PC-3 (cell line): Measurements from ENCODE around the gene HIVEP3. TPM values are rescaled to one million over a fixed set of nuclear protein-coding genes. Genes with fewer than 3 reads are reported as not detected.

Experiments
- ATAC-seq: fragments of 200-7000 bp; cut with Tn5 transposase; 2 replicates; pipeline ENCODE4 v1.9.1; 2020; ENCODE audit warnings: mild to moderate bottlenecking, moderate library complexity
- BruUV-seq: library from RNA; stranded (reverse); fragments of 400-500 nt; replicated peaks from 2 replicates; lab custom pipeline; 2021; lab: Mats Ljungman, UMichigan
- CTCF ChIA-PET: fragments of 300-600 bp; sonication (Branson Sonifier 250); formaldehyde crosslinking; loops from one replicate; lab custom pipeline; 2022; ENCODE audit warnings: antibody characterized with exemption; lab: Charles Lee
- POLR2A ChIA-PET: fragments of 300-600 bp; sonication (Branson Sonifier 250); formaldehyde crosslinking; loops from one replicate; lab custom pipeline; 2022; ENCODE audit warnings: antibody characterized with exemption; ENCODE audit not compliant: unreplicated experiment; lab: Charles Lee
- DNase-seq: peaks from one replicate; pipeline ENCODE4 v3.0.0-alpha.2; 2015
- H2AFZ ChIP-seq: fragments of 300-600 bp; sonication (generic); 2 replicates; pipeline ENCODE4 v1.6.0; 2016; ENCODE audit warnings: antibody characterized with exemption, low read length
- H3F3A ChIP-seq: fragments of 300-600 bp; sonication (generic); one replicate; pipeline ENCODE4 v1.6.0; 2017; ENCODE audit warnings: antibody characterized with exemption, low read length, control low read depth, mild to moderate bottlenecking; ENCODE audit not compliant: unreplicated experiment
- H3K27ac ChIP-seq: fragments of 300-600 bp; sonication (generic); 2 replicates; pipeline ENCODE4 v1.5.1; 2016; ENCODE audit warnings: mild to moderate bottlenecking, low read length
- H3K27me3 ChIP-seq: fragments of 300-600 bp; sonication (generic); 2 replicates; pipeline ENCODE4 v1.6.1; 2016; ENCODE audit warnings: low read length, mixed read lengths
- H3K36me3 ChIP-seq: fragments of 300-600 bp; sonication (generic); 2 replicates; pipeline ENCODE4 v1.6.1; 2016; ENCODE audit warnings: low read depth, mixed run types, low read length, mixed read lengths
- H3K4me1 ChIP-seq: fragments of 300-600 bp; sonication (generic); 2 replicates; pipeline ENCODE4 v1.5.1; 2016; ENCODE audit warnings: low read length; ENCODE audit not compliant: insufficient read depth
- H3K4me2 ChIP-seq: fragments of 300-600 bp; sonication (generic); 2 replicates; pipeline ENCODE4 v1.6.0; 2016; ENCODE audit warnings: low read length
- H3K4me3 ChIP-seq: fragments of 300-600 bp; sonication (generic); 2 replicates; pipeline ENCODE4 v1.5.1; 2016; ENCODE audit warnings: mild to moderate bottlenecking, low read length, mixed read lengths
- H3K79me2 ChIP-seq: fragments of 300-600 bp; sonication (generic); 2 replicates; pipeline ENCODE4 v1.6.1; 2017; ENCODE audit warnings: low read length, mixed read lengths
- H3K9ac ChIP-seq: fragments of 300-600 bp; sonication (generic); 2 replicates; pipeline ENCODE4 v1.6.0; 2016; ENCODE audit warnings: mild to moderate bottlenecking, low read length
- H3K9me2 ChIP-seq: fragments of 300-600 bp; sonication (generic); replicated peaks from 2 replicates; pipeline ENCODE4 v1.6.1; 2016; ENCODE audit warnings: mixed run types, low read length, mixed read lengths
- H3K9me3 ChIP-seq: fragments of 300-600 bp; sonication (generic); 2 replicates; pipeline ENCODE4 v1.6.1; 2016; ENCODE audit warnings: low read length, mixed read lengths
- H4K20me1 ChIP-seq: fragments of 300-600 bp; sonication (generic); 2 replicates; pipeline ENCODE4 v1.6.1; 2016; ENCODE audit warnings: low read length, mixed read lengths
- CTCF ChIP-seq: fragments of 300-600 bp; sonication (generic); conservative IDR thresholded peaks from 2 replicates; pipeline ENCODE4 v1.5.1; 2017; ENCODE audit warnings: antibody characterized with exemption, low read depth, mild to moderate bottlenecking, low read length
- EZH2 ChIP-seq: fragments of 300-600 bp; sonication (generic); IDR thresholded peaks from one replicate; pipeline ENCODE4 v1.6.1; 2017; ENCODE audit warnings: antibody characterized with exemption, mild to moderate bottlenecking, low read length; ENCODE audit not compliant: unreplicated experiment
- EZH2phosphoT487 ChIP-seq: fragments of 300-600 bp; sonication (generic); IDR thresholded peaks from 2 replicates; pipeline ENCODE4 v1.6.1; 2018; ENCODE audit warnings: mild to moderate bottlenecking, antibody characterized with exemption, low read length, borderline replicate concordance
- intact Hi-C: fragments of 100-400 bp; cut with micrococcal nuclease; formaldehyde crosslinking; loops from 2 replicates; pipeline ENCODE4 v1.9.0; 2023
- total RNA-seq: library from RNA; depleted of rRNA; stranded (reverse); fragments of >200 nt; gene quantifications from 2 replicates; pipeline ENCODE4 v1.2.3, GENCODE V29; 2014

The HIVEP3 gene
- total RNA-seq, 1 experiment from 2014 or later = 9.8 TPM

DNA sequence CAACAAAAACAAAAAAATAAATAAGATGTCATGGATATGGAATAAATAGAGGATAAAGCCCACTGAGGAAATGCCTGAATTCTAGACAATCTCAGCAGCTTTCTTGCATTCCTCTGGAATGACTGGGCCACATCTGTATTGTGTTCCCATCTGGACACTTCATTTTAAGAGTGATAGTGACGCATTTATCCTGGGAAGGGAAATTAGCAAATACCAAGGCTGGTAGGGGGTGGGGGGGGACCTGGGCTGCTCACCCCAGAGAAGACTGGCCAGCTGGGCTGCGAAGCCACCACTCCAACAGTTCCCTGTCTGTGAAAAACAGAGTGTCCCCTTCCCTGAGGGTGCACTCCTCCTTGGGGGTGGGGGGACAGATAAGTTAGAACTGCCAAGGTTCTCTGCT, 106.3 kb downstream of the HIVEP3 start:
- peak overlapping the region; percentile 47 for H3K27ac ChIP-seq
- no peak overlapping the region for H3K9ac ChIP-seq
- H3F3A ChIP-seq = no peaks in the 10 kb centered on the region
- H4K20me1 ChIP-seq = no peaks in the 10 kb centered on the region
- no peaks in the 10 kb centered on the region for H3K27me3 ChIP-seq
- H3K9me2 ChIP-seq = no peaks in the 10 kb centered on the region
- ATAC-seq = peak; percentile 62
- H3K9me3 ChIP-seq = no peaks in the 10 kb centered on the region
- H3K36me3 ChIP-seq = no peaks in the 10 kb centered on the region
- H3K4me2 ChIP-seq = peak overlapping the region; percentile 33
- no peak overlapping the region for H3K4me3 ChIP-seq
- H3K4me1 ChIP-seq = peaks cover 17% of the 10 kb centered on the region
- H3K79me2 ChIP-seq = no peaks in the 10 kb centered on the region
- DNase-seq = peak; percentile 55
- intact Hi-C loops = loop anchor here (1.0 to 10.0 kb wide), 3 partner anchors 50 to 222 kb away; partner anchors contain the start of gene HIVEP3
- POLR2A ChIA-PET = no interaction called here
- H2AFZ ChIP-seq = no peak overlapping the region
- CTCF ChIA-PET = interaction anchor here (0.6 to 1.2 kb wide), 4 partner anchors 150 to 766 kb away, joined by 3 to 4 read pairs (median 4); no protein-coding TSS in a partner anchor
- TF ChIP-seq CTCF = no peak
- no TSS peak for BruUV-seq

- TF ChIP-seq CTCF = peak; percentile 85
- no peak for TF ChIP-seq EZH2
- TF ChIP-seq EZH2phosphoT487 = no peak
- H3K27ac ChIP-seq = peak overlapping the region; percentile 47
- no peak overlapping the region for H2AFZ ChIP-seq
- no peaks in the 10 kb centered on the region for H3K27me3 ChIP-seq
- intact Hi-C loops = loop anchor here (1.0 to 10.0 kb wide), 3 partner anchors 50 to 223 kb away; partner anchors contain the start of gene HIVEP3
- BruUV-seq = no TSS peak
- CTCF ChIA-PET = interaction anchor here (0.6 to 1.2 kb wide), 4 partner anchors 149 to 766 kb away, joined by 3 to 4 read pairs (median 4); no protein-coding TSS in a partner anchor
- no peak overlapping the region for H3K4me3 ChIP-seq
- no peaks in the 10 kb centered on the region for H3K9me2 ChIP-seq
- H3F3A ChIP-seq = no peaks in the 10 kb centered on the region
- peak; percentile 90 for ATAC-seq
- no peaks in the 10 kb centered on the region for H3K9me3 ChIP-seq
- POLR2A ChIA-PET = no interaction called here
- H3K4me2 ChIP-seq = peak overlapping the region; percentile 33
- H3K79me2 ChIP-seq = no peaks in the 10 kb centered on the region
- H3K36me3 ChIP-seq = no peaks in the 10 kb centered on the region
- peak; percentile 85 for DNase-seq
- peaks cover 18% of the 10 kb centered on the region for H3K4me1 ChIP-seq
- H4K20me1 ChIP-seq = no peaks in the 10 kb centered on the region
- H3K9ac ChIP-seq = no peak overlapping the region
Measured at GRCh38 chr1:41812051-41812450, 106.7 kb downstream of the HIVEP3 start.

DNA sequence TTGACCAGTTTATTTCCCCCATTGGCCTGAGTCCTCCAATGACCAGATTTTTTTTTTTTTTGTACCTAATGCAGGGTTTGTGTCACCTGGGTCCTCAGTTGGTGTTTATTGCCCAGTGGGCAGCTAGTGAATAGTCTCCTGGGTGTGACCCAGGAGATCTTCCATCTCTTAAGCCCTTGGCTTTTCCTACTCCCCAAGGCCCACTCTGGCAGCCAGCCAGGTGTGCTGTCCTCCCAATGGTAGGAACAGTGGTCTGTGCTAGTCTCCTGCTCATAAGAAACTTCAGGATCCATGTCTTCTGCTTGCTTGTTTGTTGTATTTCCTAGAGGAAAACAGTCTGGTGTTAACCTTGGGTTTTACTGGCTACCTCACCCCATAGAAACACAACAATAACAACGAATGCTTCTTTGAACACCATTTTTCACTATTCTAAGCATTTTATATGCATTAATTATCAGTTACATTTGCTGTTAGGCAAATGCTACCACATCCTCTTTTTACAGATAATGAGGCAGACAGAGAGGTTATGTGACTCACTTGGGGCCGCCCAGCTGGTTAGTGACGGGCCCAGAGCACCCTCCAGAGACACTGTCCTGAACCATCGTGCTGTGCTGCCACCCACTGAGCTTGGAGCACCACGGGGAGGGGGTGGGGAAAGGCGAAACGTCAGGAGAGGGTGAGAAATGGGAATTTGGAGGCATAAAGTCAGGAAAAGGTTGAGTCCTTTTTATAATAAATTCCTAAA, 107.5 kb downstream of the HIVEP3 start:
- no TSS peak for BruUV-seq
- no peaks in the 10 kb centered on the region for H3K27me3 ChIP-seq
- ChIA-PET CTCF (interaction anchor here (1.0 to 1.2 kb wide), 2 partner anchors 148 to 224 kb away, joined by 3 to 4 read pairs; no protein-coding TSS in a partner anchor), POLR2A (no interaction called here)
- H3K4me1 ChIP-seq = peaks cover 24% of the 10 kb centered on the region
- no peaks in the 10 kb centered on the region for H3K36me3 ChIP-seq
- no peak overlapping the region for H3K4me2 ChIP-seq
- no peak overlapping the region for H3K9ac ChIP-seq
- TF ChIP-seq EZH2phosphoT487 = no peak
- no peak for TF ChIP-seq EZH2
- TF ChIP-seq CTCF = no peak
- no peaks in the 10 kb centered on the region for H3K79me2 ChIP-seq
- no peak overlapping the region for H3K4me3 ChIP-seq
- no peaks in the 10 kb centered on the region for H3K9me2 ChIP-seq
- H3K9me3 ChIP-seq = no peaks in the 10 kb centered on the region
- DNase-seq = peak; percentile 25
- H2AFZ ChIP-seq = no peak overlapping the region
- ATAC-seq = no peak; the same call in 1 of the 2 replicates
- no peaks in the 10 kb centered on the region for H4K20me1 ChIP-seq
- no peak overlapping the region for H3K27ac ChIP-seq
- H3F3A ChIP-seq = no peaks in the 10 kb centered on the region
- intact Hi-C loops = loop anchor here (5.0 to 10.0 kb wide), 2 partner anchors 106 to 224 kb away; partner anchors contain the start of gene HIVEP3
